Esophagus squamous epithelium (tissue), 5 donors: ENCODE data around the gene ZNF14. TPM values are rescaled to one million over a fixed set of nuclear protein-coding genes. Genes with fewer than 3 reads are reported as not detected.
"Not testable (repeated sequence)": the region's sequence is repeated elsewhere in the genome, so short reads cannot be mapped to it uniquely, and the experiment has no call there.

Experiments
- DNase-seq: peaks from one replicate; lab custom pipeline; 2025; lab: John Stamatoyannopoulos, UW
- H3K27ac ChIP-seq, 4 donors: fragments of 200-600 bp; sonication (generic); one replicate each; pipeline ENCODE4 v1.5.1; 2016 to 2019; ENCODE audit warnings: mild to moderate bottlenecking in 1 of 4
- H3K27me3 ChIP-seq, 4 donors: fragments of 200-600 bp; sonication (generic); 1 replicate in 3 of 4; 2 replicates in 1 of 4; pipeline versions ENCODE4 v1.5.1 to v1.6.0; 2017 to 2021; ENCODE audit warnings: antibody characterized with exemption in 1 of 4
- H3K36me3 ChIP-seq, 3 donors: fragments of 200-600 bp; sonication (generic); one replicate each; pipeline ENCODE4 v1.5.1; 2016 to 2019
- H3K4me1 ChIP-seq, 3 donors: fragments of 200-600 bp; sonication (generic); one replicate each; pipeline ENCODE4 v1.5.1; 2017 to 2019
- H3K4me3 ChIP-seq, 4 donors: fragments of 200-600 bp; sonication (generic); 1 replicate in 3 of 4; 2 replicates in 1 of 4; pipeline ENCODE4 v1.5.1; 2016 to 2019; ENCODE audit warnings: mild to moderate bottlenecking in 2 of 4, moderate library complexity in 1 of 4
- H3K9me3 ChIP-seq, 3 donors: fragments of 200-600 bp; sonication (generic); one replicate each; pipeline ENCODE4 v1.5.1; 2016 to 2019
- CTCF ChIP-seq, 6 experiments: fragments of 450-650 bp in 4 of 6; fragments of 200-600 bp in 2 of 6; sonication (generic) in 2 of 6; IDR thresholded peaks; one replicate each; pipeline ENCODE4 v1.5.1; 2016 to 2019; ENCODE audit warnings: antibody characterized with exemption in 6 of 6, mild to moderate bottlenecking in 4 of 6, moderate library complexity in 4 of 6
- POLR2A ChIP-seq, 4 donors: fragments of 450-650 bp; IDR thresholded peaks; one replicate each; pipeline ENCODE4 v1.6.1; 2017; ENCODE audit warnings: antibody characterized with exemption in 4 of 4, mild to moderate bottlenecking in 4 of 4, moderate library complexity in 3 of 4
- WGBS, 2 donors: methylation state at CpG; one replicate each; pipeline ENCODE4 v1.1.5; 2018; 5-methylcytosine and 5-hydroxymethylcytosine counted together
- intact Hi-C: fragments of 100-400 bp; cut with DNase I; formaldehyde crosslinking; loops from one replicate; pipeline ENCODE4 v1.15.0; 2022
- total RNA-seq, 4 donors: library from RNA; depleted of rRNA; stranded (reverse); fragments of >200 nt; gene quantifications; one replicate each; pipeline ENCODE4 v1.1.0, GENCODE V29; 2016
- donor health status: DM: yes; HTN: yes; CAD: no.

ZNF14 gene
- total RNA-seq, 4 donors from 2014 or later, result 1.9 to 6.3 (median 2.1) TPM

- Histone ChIP-seq H3K36me3 (no peaks in the 10 kb centered on the region), H3K9me3 (peaks cover 0 to 49% (median 0%) of the 10 kb centered on the region in 3 donors), H3K27me3 (no peaks in the 10 kb centered on the region), H3K27ac (no peak overlapping the region), H3K4me3 (no peak overlapping the region), H3K4me1 (no peaks in the 10 kb centered on the region)
- WGBS, 2 donors, result 87 to 93% methylated on average over 15 to 17 of the region's 17 CpGs
- intact Hi-C loops, result no loop called here
- no peak for DNase-seq
- no peak for TF ChIP-seq POLR2A (IDR thresholded peaks at IDR 0.05)
- no peak for TF ChIP-seq CTCF (IDR thresholded peaks at IDR 0.05)
Observed at GRCh38 chr19:19744641-19745040, 11.7 kb upstream of the ZNF14 start.

DNA sequence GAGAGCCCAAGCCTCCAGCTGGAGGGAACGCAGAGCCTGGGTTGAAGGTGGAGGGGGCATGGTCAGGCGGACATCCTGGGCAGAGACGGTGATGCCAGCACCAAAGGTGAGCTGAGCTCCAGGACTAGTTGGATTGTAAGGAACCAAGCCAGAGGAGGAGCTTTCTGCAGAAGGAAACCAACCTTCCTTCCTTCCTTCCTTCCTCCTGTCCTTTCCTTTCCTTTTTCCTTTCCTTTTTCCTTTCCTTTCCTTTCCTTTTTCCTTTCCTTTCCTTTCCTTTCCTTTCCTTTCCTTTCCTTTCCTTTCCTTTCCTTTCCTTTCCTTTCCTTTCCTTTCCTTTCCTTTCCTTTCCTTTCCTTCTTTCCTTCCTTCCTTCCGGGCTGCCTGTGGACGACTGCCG is 11.0 kb upstream of the ZNF14 start:
- H3K4me3 ChIP-seq, H3K4me1 ChIP-seq, H3K36me3 ChIP-seq, DNase-seq, intact Hi-C loops, H3K27ac ChIP-seq, H3K27me3 ChIP-seq: not testable (repeated sequence)
- H3K9me3 ChIP-seq, result peaks cover 0 to 41% (median 0%) of the 10 kb centered on the region in 3 donors
- 77 to 86% methylated on average over 3 of the region's 6 CpGs for WGBS, 2 donors

GRCh38 chr19:19743176-19743575 is 10.3 kb upstream of the ZNF14 start:
- H3K36me3 ChIP-seq, result no peaks in the 10 kb centered on the region
- H3K27ac ChIP-seq, result no peak overlapping the region
- no peaks in the 10 kb centered on the region for H3K4me1 ChIP-seq
- H3K9me3 ChIP-seq, result peaks cover 0 to 34% (median 0%) of the 10 kb centered on the region in 3 donors
- no peak for DNase-seq
- intact Hi-C loops, result no loop called here
- no peaks in the 10 kb centered on the region for H3K27me3 ChIP-seq
- WGBS, 2 donors, result 82 to 89% methylated on average over 4 to 5 of the region's 6 CpGs
- H3K4me3 ChIP-seq, result no peak overlapping the region
- TF ChIP-seq CTCF (IDR thresholded peaks at IDR 0.05) (no peak), POLR2A (IDR thresholded peaks at IDR 0.05) (no peak)

DNA sequence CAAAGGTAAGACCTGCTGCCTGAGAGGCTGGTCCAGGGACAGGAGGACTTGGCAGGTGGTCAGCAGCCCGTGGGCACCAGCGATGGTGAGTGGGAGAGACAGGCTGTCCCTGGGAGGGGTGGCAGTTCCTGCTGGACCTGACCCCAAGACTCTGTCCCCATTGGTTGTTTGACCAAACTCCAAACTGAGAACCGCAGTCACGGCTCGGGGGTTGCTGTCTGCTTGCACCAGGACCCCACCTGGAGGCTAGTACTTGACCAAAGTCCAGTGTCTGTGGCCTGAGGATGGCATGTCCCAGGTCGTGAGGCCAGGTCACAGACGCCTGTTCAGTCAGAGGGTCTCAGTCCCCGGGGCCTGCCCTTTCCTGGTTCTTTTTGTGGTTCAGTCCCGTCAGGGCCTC is 9.9 kb upstream of the ZNF14 start:
- no peak for DNase-seq
- TF ChIP-seq POLR2A (IDR thresholded peaks at IDR 0.05), result no peak
- no peak for TF ChIP-seq CTCF (IDR thresholded peaks at IDR 0.05)
- no peak overlapping the region for H3K4me3 ChIP-seq
- no peaks in the 10 kb centered on the region for H3K4me1 ChIP-seq
- intact Hi-C loops, result no loop called here
- WGBS, 2 donors, result 30 to 78% methylated on average over 2 to 5 of the region's 9 CpGs
- no peak overlapping the region for H3K27ac ChIP-seq
- H3K27me3 ChIP-seq, result no peaks in the 10 kb centered on the region
- no peaks in the 10 kb centered on the region for H3K36me3 ChIP-seq
- H3K9me3 ChIP-seq, result peaks cover 0 to 30% (median 0%) of the 10 kb centered on the region in 3 donors

DNA sequence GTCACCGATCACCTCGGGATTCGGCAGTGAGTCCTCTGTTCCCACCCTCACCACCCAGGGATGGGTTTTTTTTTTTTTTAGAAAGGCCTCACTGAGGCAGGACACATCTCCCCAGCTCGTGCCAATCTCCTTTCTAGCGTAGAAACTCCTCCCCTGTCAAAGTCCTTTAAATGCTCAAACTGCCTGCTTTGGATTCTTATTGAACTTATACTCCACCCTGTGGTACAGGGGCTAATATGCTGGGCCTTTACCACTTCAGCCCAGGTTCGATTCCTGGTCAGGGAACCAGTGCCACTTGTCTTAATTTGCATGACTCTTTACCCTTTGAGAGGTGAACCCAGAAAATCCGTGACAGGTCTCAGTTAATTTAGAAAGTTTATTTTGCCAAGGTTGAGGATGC is 8.3 kb upstream of the ZNF14 start:
- TF ChIP-seq POLR2A (IDR thresholded peaks at IDR 0.05), result no peak
- no peak for TF ChIP-seq CTCF (IDR thresholded peaks at IDR 0.05)
- WGBS, 2 donors, result 77 to 81% methylated on average over 6 of the region's 7 CpGs

DNA sequence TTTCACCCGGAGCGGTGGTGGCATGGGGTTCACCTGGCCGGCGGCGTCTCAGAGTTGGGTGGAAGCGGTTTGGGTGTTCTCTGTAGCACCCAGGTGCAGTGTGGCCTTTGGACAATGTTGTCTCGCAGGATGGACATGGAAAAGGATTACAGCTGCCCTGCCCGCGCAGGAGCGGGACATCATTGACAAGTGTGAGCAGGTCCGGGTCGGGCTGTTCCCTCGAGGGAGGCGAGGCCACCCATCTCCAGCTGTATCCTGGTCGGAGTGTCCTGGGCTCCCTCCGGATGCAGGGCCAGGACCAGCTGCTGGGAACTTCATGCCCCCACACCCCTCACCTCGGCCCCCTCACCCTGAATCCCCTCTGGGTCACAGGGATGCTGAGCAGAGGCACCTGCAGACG is 7.8 kb upstream of the ZNF14 start:
- Histone ChIP-seq H3K9me3 (peaks cover 0 to 15% (median 0%) of the 10 kb centered on the region in 3 donors), H3K27me3 (no peaks in the 10 kb centered on the region), H3K4me3 (no peak overlapping the region), H3K36me3 (no peaks in the 10 kb centered on the region), H3K27ac (no peak overlapping the region), H3K4me1 (no peaks in the 10 kb centered on the region)
- WGBS, 2 donors, result 74 to 91% methylated on average over 8 to 10 of the region's 18 CpGs
- no peak for TF ChIP-seq CTCF (IDR thresholded peaks at IDR 0.05)
- TF ChIP-seq POLR2A (IDR thresholded peaks at IDR 0.05), result no peak
- DNase-seq, result no peak
- intact Hi-C loops, result no loop called here

More for the DNA sequence above, 8.3 kb upstream of the ZNF14 start:
- intact Hi-C loops, result no loop called here
- no peak for DNase-seq
- peaks cover 0 to 19% (median 0%) of the 10 kb centered on the region in 3 donors for H3K9me3 ChIP-seq
- no peak overlapping the region for H3K4me3 ChIP-seq
- no peaks in the 10 kb centered on the region for H3K36me3 ChIP-seq
- no peaks in the 10 kb centered on the region for H3K4me1 ChIP-seq
- no peak overlapping the region for H3K27ac ChIP-seq
- H3K27me3 ChIP-seq, result no peaks in the 10 kb centered on the region
